Gastroesophageal sphincter (tissue), 4 donors: ENCODE data around the gene GRB14. TPM values are rescaled to one million over a fixed set of nuclear protein-coding genes. Genes with fewer than 3 reads are reported as not detected.

Source experiments
- ATAC-seq: fragments of 150-250 bp; one replicate; pipeline ENCODE4 v1.9.1; 2016; ENCODE audit warnings: mild to moderate bottlenecking, moderate library complexity
- H3K27ac ChIP-seq, 4 donors: fragments of 200-600 bp; sonication (generic) in 3 of 4; 1 replicate in 3 of 4; 2 replicates in 1 of 4; pipeline ENCODE4 v1.5.1; 2016 to 2019
- H3K27me3 ChIP-seq: fragments of 200-600 bp; sonication (generic); one replicate; pipeline ENCODE4 v1.5.1; 2019
- H3K36me3 ChIP-seq, 2 donors: fragments of 200-600 bp; sonication (generic); one replicate each; pipeline ENCODE4 v1.5.1; 2019; ENCODE audit warnings: control low read depth in 1 of 2
- H3K4me1 ChIP-seq, 3 donors: fragments of 200-600 bp; sonication (generic); 1 replicate in 2 of 3; 2 replicates in 1 of 3; pipeline ENCODE4 v1.5.1; 2016 to 2019; ENCODE audit warnings: control low read depth in 2 of 3
- H3K4me3 ChIP-seq, 2 donors: fragments of 200-600 bp; sonication (generic); one replicate each; pipeline ENCODE4 v1.5.1; 2019; ENCODE audit warnings: mild to moderate bottlenecking in 1 of 2, moderate library complexity in 1 of 2
- H3K9me3 ChIP-seq, 3 donors: fragments of 200-600 bp; sonication (generic); one replicate each; pipeline ENCODE4 v1.5.1; 2017 to 2019; ENCODE audit warnings: control low read depth in 2 of 3
- EP300 ChIP-seq: sonication (generic); formaldehyde crosslinking; IDR thresholded peaks from one replicate; pipeline ENCODE4 v1.6.1; 2017; ENCODE audit warnings: antibody characterized with exemption, mild to moderate bottlenecking
- POLR2A ChIP-seq, 2 donors: fragments of 450-650 bp; IDR thresholded peaks; one replicate each; pipeline ENCODE4 v1.6.1; 2017; ENCODE audit warnings: antibody characterized with exemption in 2 of 2, mild to moderate bottlenecking in 2 of 2, moderate library complexity in 1 of 2
- POLR2AphosphoS5 ChIP-seq: sonication (generic); formaldehyde crosslinking; IDR thresholded peaks from one replicate; pipeline ENCODE4 v1.6.1; 2017; ENCODE audit warnings: antibody characterized with exemption
- WGBS, 2 donors: methylation state at CpG; one replicate each; pipeline ENCODE4 v1.1.5; 2018; ENCODE audit warnings: low coverage in 1 of 2; 5-methylcytosine and 5-hydroxymethylcytosine counted together
- total RNA-seq, 4 donors: library from RNA; depleted of rRNA; stranded (reverse); fragments of >200 nt; gene quantifications; one replicate each; pipeline ENCODE4 v1.1.0, GENCODE V29; 2016
- TF ChIP-seq, protein P1 (sequence below), 4 experiments: fragments of 200-600 bp in 2 of 4; fragments of 450-650 bp in 2 of 4; sonication (generic) in 1 of 4; IDR thresholded peaks; one replicate each; pipeline ENCODE4 v1.5.1; 2017 to 2019; ENCODE audit warnings: antibody characterized with exemption in 4 of 4, mild to moderate bottlenecking in 2 of 4, moderate library complexity in 2 of 4

The GRB14 gene
- total RNA-seq, 4 donors from 2014 or later = 0.94 to 5.3 (median 2.4) TPM

DNA sequence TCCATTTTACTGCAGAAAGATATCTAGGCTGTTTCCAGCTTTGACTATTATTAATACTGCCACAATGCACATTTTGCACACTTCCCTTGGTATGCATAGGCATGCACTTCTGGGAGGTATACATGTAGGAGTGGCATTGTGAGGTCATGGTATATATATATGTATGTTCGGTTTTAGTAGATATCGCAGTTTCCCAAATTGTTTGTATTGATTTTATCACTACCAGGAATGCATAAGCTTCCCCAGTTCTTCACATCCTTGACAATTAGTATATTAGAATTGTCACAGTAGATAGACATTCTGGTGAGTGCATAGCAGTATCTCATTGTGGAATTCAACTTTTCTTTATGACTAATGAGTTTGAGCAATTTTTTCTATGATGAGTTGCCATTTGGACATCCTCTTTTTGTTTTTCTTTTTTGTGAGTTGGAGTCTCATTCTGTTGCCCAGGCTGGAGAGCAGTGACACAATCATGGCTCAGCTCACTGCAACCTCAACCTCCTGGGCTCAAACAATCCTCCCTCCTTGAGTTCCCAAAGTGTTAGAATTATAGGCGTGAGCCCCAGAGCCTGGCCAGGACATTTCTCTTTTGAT lies 4.2 kb upstream of the GRB14 start:
- H3K36me3 ChIP-seq = no peaks in the 10 kb centered on the region
- H3K4me1 ChIP-seq = peaks cover 0 to 12% (median 0%) of the 10 kb centered on the region in 3 donors
- H3K27me3 ChIP-seq = peaks cover 7% of the 10 kb centered on the region
- H3K9me3 ChIP-seq = no peaks in the 10 kb centered on the region
- TF ChIP-seq EP300 (no peak), POLR2AphosphoS5 (no peak), POLR2A (IDR thresholded peaks at IDR 0.05) (no peak)
- TF ChIP-seq, protein P1, sequence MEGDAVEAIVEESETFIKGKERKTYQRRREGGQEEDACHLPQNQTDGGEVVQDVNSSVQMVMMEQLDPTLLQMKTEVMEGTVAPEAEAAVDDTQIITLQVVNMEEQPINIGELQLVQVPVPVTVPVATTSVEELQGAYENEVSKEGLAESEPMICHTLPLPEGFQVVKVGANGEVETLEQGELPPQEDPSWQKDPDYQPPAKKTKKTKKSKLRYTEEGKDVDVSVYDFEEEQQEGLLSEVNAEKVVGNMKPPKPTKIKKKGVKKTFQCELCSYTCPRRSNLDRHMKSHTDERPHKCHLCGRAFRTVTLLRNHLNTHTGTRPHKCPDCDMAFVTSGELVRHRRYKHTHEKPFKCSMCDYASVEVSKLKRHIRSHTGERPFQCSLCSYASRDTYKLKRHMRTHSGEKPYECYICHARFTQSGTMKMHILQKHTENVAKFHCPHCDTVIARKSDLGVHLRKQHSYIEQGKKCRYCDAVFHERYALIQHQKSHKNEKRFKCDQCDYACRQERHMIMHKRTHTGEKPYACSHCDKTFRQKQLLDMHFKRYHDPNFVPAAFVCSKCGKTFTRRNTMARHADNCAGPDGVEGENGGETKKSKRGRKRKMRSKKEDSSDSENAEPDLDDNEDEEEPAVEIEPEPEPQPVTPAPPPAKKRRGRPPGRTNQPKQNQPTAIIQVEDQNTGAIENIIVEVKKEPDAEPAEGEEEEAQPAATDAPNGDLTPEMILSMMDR (IDR thresholded peaks at IDR 0.05) = no peak
- no peak for ATAC-seq
- 85 to 95% methylated on average over 3 of the region's 3 CpGs for WGBS, 2 donors
- H3K4me3 ChIP-seq = no peak overlapping the region
- no peak overlapping the region for H3K27ac ChIP-seq

DNA sequence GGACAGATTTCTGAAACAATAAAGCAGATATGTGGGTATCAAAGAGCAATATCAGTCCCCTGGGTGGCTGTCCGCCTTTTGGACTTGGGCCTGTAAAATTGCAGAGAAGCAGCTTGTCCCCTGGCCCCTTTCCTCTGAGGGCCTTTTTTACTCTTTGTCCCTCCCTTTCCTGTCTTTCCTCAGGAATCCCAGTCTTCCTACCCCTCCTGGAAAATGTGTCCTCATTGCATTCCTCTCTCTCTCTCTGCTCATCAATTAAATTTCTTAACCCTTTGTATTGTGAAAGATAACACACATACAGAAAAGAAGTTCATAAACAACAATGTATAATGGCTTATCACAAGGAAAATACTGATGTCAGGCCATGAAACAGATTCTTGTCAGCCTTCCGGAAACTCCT lies 3.0 kb upstream of the GRB14 start:
- H3K27me3 ChIP-seq = peaks cover 7% of the 10 kb centered on the region
- H3K9me3 ChIP-seq = no peaks in the 10 kb centered on the region
- H3K4me3 ChIP-seq = no peak overlapping the region
- ATAC-seq = no peak
- TF ChIP-seq POLR2AphosphoS5 (no peak), EP300 (no peak), POLR2A (IDR thresholded peaks at IDR 0.05) (no peak)
- TF ChIP-seq, protein P1 (IDR thresholded peaks at IDR 0.05) = no peak
- no peak overlapping the region for H3K27ac ChIP-seq
- H3K4me1 ChIP-seq = peaks cover 0 to 16% (median 0%) of the 10 kb centered on the region in 3 donors
- WGBS, 2 donors = 76 to 83% methylated on average over 2 of the region's 2 CpGs
- no peaks in the 10 kb centered on the region for H3K36me3 ChIP-seq

DNA sequence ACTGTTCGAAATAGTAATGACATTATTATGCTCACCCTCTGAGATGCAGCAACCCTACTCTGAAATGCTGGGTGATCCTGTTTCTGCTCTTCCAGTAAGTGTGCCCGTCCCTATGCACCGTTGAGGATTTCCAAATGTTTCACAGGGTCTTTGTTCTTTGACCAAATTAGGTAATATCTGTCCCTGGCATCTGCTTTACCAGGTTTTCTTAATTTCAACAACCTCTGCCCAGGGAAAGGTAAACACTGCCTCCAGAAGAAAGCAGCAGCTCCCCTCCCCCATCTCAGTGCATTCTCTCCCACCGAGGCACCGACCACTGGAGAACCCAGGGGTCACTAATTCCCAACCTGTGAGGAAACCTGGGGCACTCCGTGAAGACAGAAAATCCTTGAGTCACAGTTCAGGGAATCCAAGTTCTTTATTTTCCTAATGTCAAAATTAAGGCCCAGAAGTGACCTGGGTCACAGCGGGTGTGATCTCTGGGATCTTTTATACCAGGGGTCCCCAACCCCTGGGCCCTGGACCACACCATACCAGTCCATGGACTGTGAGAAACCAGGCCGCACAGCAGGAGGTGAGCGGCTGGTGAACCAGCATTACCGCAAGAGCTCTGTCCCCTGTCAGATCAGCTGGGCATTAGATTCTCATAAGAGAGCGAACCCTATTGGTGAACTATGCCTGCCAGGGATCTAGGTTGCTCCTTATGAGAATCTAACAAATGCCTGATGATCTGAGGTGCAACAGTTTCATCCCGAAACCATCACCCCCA lies 1.2 kb upstream of the GRB14 start:
- H3K4me3 ChIP-seq = no peak overlapping the region
- no peak for ATAC-seq
- TF ChIP-seq POLR2A (IDR thresholded peaks at IDR 0.05) (no peak), EP300 (no peak), POLR2AphosphoS5 (no peak)
- TF ChIP-seq, protein P1 (IDR thresholded peaks at IDR 0.05) = no peak
- H3K9me3 ChIP-seq = no peaks in the 10 kb centered on the region
- H3K27me3 ChIP-seq = peaks cover 7% of the 10 kb centered on the region
- H3K4me1 ChIP-seq = peaks cover 0 to 16% (median 0%) of the 10 kb centered on the region in 3 donors
- H3K36me3 ChIP-seq = no peaks in the 10 kb centered on the region
- 90 to 95% methylated on average over 7 to 9 of the region's 12 CpGs for WGBS, 2 donors
- H3K27ac ChIP-seq = no peak overlapping the region

DNA sequence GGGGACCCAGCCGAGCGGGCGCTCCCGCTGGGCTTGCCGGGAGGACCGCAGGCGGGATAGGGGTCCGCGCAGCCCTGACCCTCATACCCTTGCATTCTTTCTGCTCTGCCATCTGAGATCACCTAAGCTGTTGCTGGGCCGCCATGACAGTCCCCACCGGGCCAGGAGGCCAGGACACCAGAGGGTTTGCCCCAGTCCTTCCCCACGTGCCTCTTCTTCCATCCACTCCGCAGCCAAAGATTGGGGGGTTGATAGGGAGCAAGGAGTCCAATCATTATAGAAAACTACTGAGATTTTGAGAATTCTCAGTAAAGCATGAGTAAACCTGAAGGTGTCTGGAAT lies 453 bp upstream of the GRB14 start:
- H3K9me3 ChIP-seq = no peaks in the 10 kb centered on the region
- TF ChIP-seq POLR2AphosphoS5 (no peak), EP300 (no peak), POLR2A (IDR thresholded peaks at IDR 0.05) (no peak)
- TF ChIP-seq, protein P1 (IDR thresholded peaks at IDR 0.05) = no peak
- peak overlapping the region; percentile 44 to 76 for H3K4me3 ChIP-seq
- peaks cover 0 to 16% (median 0%) of the 10 kb centered on the region in 3 donors for H3K4me1 ChIP-seq
- H3K27ac ChIP-seq = peak overlapping the region in 1 of 4 donors; percentile 59
- no peaks in the 10 kb centered on the region for H3K36me3 ChIP-seq
- ATAC-seq = no peak
- peaks cover 7% of the 10 kb centered on the region for H3K27me3 ChIP-seq
- 30% methylated on average over 2 of the region's 13 CpGs; no CpG with 5 or more reads in 1 of the 2 donors for WGBS, 2 donors

DNA sequence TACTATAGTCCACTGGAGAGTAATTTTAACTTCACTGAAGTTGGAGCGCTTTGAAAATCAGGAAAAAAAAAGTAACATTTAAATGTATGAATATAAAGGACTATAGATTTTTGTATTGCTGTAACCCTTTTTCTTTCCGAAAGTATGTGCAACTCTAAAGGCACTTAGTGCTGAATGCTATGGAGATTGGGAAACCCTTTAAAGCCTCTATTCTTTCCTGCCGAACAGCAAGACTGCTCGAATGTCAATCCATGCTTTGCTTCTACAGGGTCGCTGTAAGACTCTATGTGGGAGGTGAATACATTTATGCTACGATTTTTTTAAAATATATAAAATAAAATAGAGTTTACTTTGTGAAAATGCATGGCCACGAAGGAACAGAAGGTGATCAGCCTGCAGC lies 825 bp downstream of the GRB14 start:
- ATAC-seq = no peak
- Histone ChIP-seq H3K4me3 (peak overlapping the region; percentile 44 to 76), H3K9me3 (no peaks in the 10 kb centered on the region), H3K27me3 (peaks cover 7% of the 10 kb centered on the region), H3K36me3 (no peaks in the 10 kb centered on the region), H3K4me1 (peaks cover 0 to 16% (median 0%) of the 10 kb centered on the region in 3 donors), H3K27ac (no peak overlapping the region)
- 16 to 17% methylated on average over 7 of the region's 7 CpGs for WGBS, 2 donors
- TF ChIP-seq, protein P1 (IDR thresholded peaks at IDR 0.05) = no peak
- no peak for TF ChIP-seq POLR2AphosphoS5
- no peak for TF ChIP-seq POLR2A (IDR thresholded peaks at IDR 0.05)
- no peak for TF ChIP-seq EP300
